Measurements from ENCODE around the gene PLCH2.

DNA sequence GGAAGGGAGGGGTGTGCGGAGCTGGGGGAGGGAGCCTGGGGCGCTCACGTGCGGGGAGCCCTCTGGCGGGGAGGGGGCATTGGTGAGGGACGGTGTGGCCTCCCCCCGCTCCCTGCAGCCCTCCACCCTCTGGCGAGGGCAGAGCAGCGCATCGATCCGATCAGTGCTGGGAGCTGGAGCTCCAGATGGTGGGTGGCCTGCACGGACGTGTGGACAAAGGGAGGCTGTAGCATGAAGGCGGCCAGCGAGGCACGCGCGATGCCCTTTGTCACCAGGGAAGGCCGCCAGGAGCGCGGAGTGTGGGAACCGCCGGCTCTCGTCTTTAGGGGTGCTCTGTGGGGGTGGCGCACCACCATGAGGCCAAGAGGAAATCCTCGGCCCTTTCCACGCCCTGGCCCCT is 59.4 kb downstream of the PLCH2 start:
- TF ChIP-seq, protein P1, sequence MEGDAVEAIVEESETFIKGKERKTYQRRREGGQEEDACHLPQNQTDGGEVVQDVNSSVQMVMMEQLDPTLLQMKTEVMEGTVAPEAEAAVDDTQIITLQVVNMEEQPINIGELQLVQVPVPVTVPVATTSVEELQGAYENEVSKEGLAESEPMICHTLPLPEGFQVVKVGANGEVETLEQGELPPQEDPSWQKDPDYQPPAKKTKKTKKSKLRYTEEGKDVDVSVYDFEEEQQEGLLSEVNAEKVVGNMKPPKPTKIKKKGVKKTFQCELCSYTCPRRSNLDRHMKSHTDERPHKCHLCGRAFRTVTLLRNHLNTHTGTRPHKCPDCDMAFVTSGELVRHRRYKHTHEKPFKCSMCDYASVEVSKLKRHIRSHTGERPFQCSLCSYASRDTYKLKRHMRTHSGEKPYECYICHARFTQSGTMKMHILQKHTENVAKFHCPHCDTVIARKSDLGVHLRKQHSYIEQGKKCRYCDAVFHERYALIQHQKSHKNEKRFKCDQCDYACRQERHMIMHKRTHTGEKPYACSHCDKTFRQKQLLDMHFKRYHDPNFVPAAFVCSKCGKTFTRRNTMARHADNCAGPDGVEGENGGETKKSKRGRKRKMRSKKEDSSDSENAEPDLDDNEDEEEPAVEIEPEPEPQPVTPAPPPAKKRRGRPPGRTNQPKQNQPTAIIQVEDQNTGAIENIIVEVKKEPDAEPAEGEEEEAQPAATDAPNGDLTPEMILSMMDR (IDR thresholded peaks at IDR 0.05), result no peak
- TF ChIP-seq EZH2 (IDR thresholded peaks at IDR 0.05; ENCODE audit: borderline replicate concordance, insufficient read depth, low read depth, low read length, poor library complexity, severe bottlenecking), result no peak

Data from B cell (primary cell).